ENCODE results near the gene LRP3.

GRCh38 chr19:33252418-33252962 lies 58.4 kb downstream of the LRP3 start:
- TF ChIP-seq CTCF (IDR thresholded peaks at IDR 0.05) (no peak), POLR2A (IDR thresholded peaks at IDR 0.05) (no peak)
